Measurements from ENCODE around the gene NME4.

The NME4 gene

GRCh38 chr16:386641-387156, 10.3 kb upstream of the NME4 start:
- no peak for TF ChIP-seq CTCF (IDR thresholded peaks at IDR 0.05; ENCODE audit: low read depth, low read length)
- no peak overlapping the region for H3K4me3 ChIP-seq (ENCODE audit: low read depth, low read length)

DNA sequence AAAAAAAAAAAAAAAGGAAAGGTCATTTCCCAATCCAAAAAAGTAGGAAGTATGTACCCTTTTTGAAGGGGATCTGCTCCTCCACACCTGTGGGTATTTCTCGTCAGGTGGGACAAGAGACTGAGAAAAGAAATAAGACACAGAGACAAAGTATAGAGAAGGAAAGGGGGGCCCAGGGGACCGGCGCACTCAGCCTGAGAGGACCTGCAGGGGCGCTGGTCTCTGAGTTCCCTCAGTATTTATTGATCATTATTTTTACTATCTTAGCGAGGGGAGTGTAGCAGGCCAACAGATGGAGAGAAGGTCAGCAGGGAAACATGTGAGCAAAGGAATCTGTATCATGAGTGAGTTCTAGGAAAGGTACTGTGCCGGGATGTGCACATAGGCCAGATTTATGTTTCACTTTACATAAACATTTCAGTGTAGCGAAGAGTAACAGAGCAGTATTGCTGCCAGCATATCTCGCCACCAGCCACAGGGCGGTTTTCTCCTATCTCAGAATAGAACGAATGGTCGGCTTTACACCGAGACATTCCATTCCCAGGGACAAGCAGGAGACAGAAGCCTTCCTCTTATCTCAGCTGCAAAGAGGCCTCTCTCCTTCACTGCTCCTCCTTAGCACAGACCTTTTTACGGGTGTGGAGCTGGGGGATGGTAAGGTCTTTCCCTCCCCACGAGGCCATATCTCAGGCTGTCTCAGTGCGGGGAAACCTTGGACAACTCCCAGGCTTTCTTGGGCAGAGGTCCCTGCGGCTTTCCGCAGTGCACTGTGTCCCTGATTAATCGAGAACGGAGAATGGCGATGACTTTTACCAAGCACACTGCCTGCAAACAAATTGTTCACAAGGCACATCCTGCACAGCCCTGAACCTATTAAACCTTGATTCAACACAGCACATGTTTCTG, 9.0 kb upstream of the NME4 start:
- 0 out of 2 replicates have a peak, but pooled peaks have one; percentile 13 for TF ChIP-seq CTCF (IDR thresholded peaks at IDR 0.05; ENCODE audit: low read depth, low read length)
- H3K4me3 ChIP-seq (ENCODE audit: low read depth, low read length): 0 out of 2 replicates have a peak overlapping the region, but pooled peaks have one; percentile 17

DNA sequence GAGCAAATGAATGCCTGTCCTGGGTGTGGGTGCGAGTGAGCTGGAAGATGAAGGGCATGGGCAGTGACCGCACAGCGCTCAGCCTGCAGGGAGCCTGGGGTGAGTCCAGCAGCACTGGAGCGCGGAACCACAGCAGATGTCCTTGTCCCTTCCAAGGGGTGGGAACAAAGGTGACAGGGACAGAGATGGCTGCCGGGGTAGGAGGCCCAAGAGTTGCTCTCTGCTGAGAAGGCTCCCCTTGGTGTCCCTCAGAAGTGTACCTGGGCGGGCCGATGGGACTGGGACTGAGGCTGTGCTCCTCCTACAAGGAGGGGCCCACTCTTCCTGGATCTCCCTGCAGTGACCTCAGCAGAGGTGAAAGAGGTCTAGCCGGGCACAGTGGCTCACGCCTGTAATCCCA, 7.6 kb upstream of the NME4 start:
- no peak for TF ChIP-seq CTCF (IDR thresholded peaks at IDR 0.05; ENCODE audit: low read depth, low read length)
- H3K4me3 ChIP-seq (ENCODE audit: low read depth, low read length): no peak overlapping the region

- H3K4me3 ChIP-seq (ENCODE audit: low read depth, low read length): no peak overlapping the region
- TF ChIP-seq CTCF (IDR thresholded peaks at IDR 0.05; ENCODE audit: low read depth, low read length): peak; percentile 98
Observed at GRCh38 chr16:391885-392335, 5.1 kb upstream of the NME4 start.

GRCh38 chr16:392450-393030, 4.5 kb upstream of the NME4 start:
- TF ChIP-seq CTCF (IDR thresholded peaks at IDR 0.05; ENCODE audit: low read depth, low read length): no peak
- no peak overlapping the region for H3K4me3 ChIP-seq (ENCODE audit: low read depth, low read length)

- peak overlapping the region; percentile 57; the same call in 1 of the 2 replicates for H3K4me3 ChIP-seq (ENCODE audit: low read depth, low read length)
- no peak for TF ChIP-seq CTCF (IDR thresholded peaks at IDR 0.05; ENCODE audit: low read depth, low read length)
Observed at GRCh38 chr16:396199-396598, 800 bp upstream of the NME4 start.

DNA sequence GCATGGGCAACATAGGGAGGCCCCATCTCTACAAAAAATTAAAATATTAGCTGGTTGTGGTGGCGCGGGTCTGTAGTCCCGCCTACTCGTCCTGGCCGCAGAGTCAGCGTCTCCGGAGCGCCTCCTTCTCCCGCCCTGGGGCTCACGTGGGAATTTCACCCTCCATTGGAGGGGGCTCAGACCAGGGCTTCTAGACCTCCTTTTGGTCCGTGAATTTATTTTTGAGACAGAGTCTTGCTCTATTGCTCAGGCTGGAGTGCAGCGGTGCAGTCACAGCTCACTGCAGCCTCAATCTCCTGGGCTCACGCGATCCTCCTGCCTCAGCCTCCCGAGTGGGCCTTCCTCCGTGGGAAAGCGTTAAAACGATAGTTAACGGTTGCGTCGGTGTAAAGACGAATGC, 394 bp upstream of the NME4 start:
- no peak for TF ChIP-seq CTCF (IDR thresholded peaks at IDR 0.05; ENCODE audit: low read depth, low read length)
- peak overlapping the region; percentile 57 for H3K4me3 ChIP-seq (ENCODE audit: low read depth, low read length)

All from WI38 (cell line).